ENCODE measurements around the gene HHIP.
"Not testable (repeated sequence)": the region's sequence is repeated elsewhere in the genome, so short reads cannot be mapped to it uniquely, and the experiment has no call there.

HHIP gene

DNA sequence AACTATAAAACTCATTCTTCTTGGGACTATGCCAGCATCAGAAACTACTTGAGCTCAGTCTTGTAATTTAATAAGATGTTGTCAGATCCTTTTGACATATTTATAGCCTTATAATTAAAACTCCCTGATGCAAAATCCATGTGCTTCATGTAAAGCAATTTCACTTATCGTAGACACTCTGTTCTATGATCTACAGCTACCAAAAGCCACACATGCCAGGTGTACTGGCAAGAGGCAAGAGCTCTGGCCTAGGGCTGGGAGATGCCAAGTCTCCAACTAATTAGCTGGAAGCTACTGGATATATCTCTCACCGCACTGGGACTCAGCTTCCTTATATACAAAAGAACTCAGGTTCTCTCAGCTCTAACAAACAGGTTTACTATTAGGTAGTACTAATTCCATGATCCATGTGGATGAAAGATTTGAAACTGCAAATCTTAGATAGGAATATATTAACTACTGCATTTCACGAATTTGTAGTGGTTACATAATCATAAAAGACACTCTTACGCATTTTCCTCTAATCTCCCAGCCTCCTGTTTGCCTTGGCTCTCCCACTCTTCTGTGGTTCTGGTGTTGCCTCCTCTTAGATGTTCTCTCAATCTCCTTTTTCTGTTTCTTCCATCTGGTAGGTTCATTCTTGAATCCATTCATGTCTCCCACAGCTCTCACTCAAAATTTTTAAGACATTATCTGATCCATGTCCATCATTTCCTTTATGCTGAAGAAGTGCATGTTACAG lies 103.0 kb downstream of the HHIP start:
- DNase-seq (ENCODE audit: low spot score) (no peak), FAIRE-seq (no peak)

DNA sequence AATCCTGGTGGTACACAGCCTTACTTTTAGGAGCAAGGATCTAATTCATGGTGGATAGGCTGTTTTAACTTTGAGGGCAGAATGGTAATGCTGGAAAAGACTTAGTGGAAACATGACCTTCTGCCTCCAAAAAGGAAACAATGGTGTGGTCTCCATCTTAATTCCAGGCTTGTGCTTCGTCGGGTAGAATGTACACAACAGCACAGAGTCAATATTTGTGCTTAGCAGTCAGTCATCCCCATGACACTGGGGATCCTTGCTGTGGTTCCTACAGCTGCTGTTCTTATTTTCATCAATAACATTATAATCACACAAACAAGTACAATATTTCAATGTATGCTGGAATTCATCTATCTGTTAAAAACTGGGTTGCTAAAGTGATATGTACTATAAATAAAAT lies 104.4 kb downstream of the HHIP start:
- FAIRE-seq (no peak), DNase-seq (ENCODE audit: low spot score) (no peak)

DNA sequence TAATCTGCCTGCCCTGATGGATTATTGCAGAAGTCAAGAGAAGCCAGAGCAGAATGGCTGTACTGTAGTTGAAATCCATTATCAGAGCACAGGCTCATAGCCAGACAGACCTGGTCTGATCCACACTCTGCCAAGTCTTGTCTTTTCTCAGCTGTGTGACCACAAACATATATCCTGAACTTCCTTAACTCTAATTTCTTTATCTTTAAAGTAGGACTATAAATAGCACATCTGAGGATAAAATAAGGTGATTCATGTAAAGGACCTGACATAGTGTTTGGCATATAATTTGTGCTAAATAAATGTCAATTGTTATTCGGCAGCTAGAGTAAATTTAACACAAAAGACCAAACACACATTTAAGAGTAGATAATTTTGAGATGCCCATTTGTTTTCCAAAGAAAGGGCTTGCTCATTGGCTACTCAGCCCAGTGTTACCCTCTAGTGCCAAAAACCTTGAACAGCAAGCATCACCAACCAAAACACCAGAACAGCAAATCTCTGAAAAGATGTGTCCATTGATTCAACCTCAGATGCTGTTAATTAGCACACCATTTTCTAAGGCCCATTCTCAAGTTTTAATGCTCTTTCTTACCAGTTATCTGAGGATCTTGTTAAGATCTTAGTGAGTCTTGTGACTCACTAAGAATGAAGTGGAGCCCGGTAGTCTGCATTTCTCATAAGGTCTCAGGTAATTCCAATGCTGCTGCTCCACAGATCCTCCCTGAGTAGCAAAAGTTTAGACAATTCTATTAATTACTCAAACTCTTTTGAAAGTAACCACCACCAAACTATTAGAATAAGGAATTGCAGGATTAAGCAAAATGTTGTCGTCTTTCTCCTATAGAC lies 108.8 kb downstream of the HHIP start:
- FAIRE-seq (no peak), DNase-seq (ENCODE audit: low spot score) (no peak)

DNA sequence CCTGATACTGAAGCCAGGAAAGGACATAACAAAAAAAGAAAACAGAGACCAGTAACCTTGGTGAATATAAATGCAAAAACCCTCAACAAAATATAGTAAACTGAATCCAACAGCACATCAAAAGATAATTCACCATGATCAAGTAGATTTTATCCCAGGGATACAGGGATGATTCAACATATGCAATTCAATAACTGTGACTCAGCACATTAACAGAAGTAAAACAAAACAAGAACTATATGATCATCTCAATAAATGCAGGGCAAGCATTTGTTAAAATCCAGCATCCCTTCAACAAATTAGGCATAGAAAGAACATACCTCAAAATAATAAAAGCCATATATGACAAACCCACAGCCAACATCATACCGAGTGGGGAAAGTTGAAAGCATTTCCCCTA lies 112.0 kb downstream of the HHIP start:
- no peak for DNase-seq (ENCODE audit: low spot score)

GRCh38 chr4:144768809-144769208 lies 122.9 kb downstream of the HHIP start:
- not testable (repeated sequence) for DNase-seq (ENCODE audit: low spot score); FAIRE-seq

More for the DNA sequence above, 112.0 kb downstream of the HHIP start:
- no peak for FAIRE-seq

DNA sequence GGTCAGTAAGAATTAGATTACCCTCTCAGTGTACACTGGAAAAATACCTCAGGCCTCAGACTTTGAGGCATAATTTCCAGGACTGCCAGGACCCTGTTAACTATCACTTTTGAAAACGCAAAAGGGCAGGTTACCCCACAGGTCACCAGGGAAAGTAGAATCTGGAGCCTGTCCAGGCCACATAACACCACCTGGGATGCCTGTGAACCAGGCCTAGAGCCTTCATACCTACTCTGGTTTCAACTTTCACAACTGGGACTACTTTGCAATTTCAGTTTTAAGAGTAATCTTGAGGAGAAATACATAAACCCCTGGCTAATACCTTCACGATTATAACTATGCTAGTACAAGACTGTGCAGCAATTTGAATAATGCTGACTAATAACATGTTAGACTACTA lies 132.4 kb downstream of the HHIP start:
- DNase-seq (ENCODE audit: low spot score) (no peak), FAIRE-seq (no peak)

DNA sequence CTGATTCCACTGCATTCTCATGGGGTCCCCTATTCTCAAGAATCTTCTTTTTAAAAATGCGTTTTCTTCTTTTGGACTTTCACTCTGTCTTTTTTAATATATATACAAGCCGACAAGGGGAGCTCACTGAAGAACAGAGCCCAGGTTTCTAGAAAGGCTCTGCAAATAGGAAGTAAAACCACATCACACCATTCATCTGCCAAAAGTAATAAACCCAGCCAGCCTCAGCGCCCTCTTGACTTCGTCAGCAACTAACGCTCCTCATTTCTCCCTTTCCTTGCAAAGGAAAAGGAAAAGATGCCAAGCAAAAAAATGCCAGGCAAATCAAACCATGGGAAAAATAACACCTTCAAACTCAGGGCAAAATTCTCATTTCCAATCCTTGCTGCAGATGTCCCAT lies 136.4 kb downstream of the HHIP start:
- FAIRE-seq (no peak), DNase-seq (ENCODE audit: low spot score) (no peak)

GRCh38 chr4:144785961-144786360 lies 140.0 kb downstream of the HHIP start:
- FAIRE-seq (no peak), DNase-seq (ENCODE audit: low spot score) (no peak)

GRCh38 chr4:144787365-144788258 lies 141.7 kb downstream of the HHIP start:
- no peak for FAIRE-seq
- DNase-seq (ENCODE audit: low spot score), result peak; percentile 13

GRCh38 chr4:144788469-144788868 lies 142.5 kb downstream of the HHIP start:
- DNase-seq (ENCODE audit: low spot score), result no peak
- no peak for FAIRE-seq

GRCh38 chr4:144791933-144792332 lies 146.0 kb downstream of the HHIP start:
- not testable (repeated sequence) for DNase-seq (ENCODE audit: low spot score)

More at GRCh38 chr4:144791933-144792332, 146.0 kb downstream of the HHIP start:
- FAIRE-seq, result not testable (repeated sequence)
